Measurements from ENCODE around the gene PFKM.
A peak's percentile ranks its signal among the peaks of the same experiment; 100 is the strongest.

Gene PFKM

DNA sequence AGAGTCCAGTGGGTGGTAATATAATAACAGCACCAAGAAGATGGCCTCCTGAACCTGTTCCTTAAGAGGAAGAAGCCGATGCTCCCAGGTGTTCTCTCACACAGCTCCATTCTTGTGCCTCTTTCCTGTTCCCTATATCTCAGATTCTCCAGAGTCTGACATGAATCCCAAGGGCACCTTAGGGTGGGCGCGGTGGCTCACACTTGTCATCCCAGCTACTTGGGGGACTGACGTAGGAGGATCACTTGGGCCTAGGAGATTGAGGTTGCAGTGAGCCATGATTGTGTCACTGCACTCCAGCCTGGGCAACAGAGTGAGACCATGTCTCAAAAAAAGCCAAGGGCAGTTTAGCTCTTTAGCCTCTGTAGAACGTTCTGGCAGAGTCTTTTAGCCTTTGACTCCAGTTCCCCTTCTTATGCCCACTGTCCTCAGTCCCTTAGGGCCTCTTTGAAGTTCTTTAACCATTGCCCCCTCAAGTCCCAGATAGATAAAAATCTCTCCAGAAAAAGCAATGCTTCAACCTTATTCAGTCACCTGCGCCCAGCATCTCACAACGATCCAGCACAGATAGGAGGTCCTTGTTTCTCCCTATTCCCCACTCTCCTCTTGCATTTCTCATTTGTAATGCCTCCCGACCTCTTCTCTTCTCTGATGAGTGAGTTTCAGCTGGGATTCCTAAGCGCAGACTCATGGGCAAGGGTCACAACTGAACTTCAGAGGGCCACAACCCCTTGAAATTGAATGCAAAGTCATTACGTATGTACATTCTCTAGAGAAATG lies 68.9 kb downstream of the PFKM start:
- DNase-seq (ENCODE audit: low read depth in 2 of 2), result no peak

DNA sequence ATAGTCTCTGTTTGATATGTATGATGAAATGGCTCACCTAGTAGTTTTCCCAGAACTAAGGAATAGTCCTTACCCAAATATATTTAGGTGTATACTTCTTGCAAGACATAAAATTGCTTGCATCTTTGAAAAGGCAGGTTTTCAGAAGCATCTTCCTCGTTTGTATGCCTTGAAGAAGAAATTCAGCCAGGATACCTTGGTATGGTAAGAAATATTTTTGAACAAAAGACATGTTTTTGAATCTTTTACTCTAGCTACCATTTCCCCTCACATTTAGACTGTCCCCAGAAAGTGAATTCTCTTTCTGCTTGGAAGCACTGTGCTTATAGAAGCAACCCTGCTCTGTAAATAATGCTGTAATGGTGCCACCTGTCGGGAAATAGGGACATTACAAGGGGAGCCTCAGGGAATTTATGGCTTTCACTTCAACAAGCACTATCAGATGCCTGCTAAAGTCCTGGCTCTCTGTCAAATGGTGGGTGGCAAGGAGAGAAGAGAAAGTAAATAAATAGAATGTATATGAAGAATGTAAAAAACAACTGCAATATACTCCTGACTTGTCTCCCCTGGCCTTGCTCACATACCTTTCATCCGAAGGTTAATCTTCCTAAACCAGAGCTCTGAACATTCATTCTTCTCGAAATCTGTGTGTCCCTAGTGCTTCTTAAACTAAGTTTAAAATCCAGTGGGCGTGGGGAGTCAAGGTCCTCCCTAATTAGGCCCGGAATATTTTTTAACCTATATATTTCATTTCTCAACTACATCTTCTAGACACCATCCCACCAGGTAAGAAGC lies 70.4 kb downstream of the PFKM start:
- peak; percentile 30 to 62 for DNase-seq (ENCODE audit: low read depth in 2 of 2)

DNA sequence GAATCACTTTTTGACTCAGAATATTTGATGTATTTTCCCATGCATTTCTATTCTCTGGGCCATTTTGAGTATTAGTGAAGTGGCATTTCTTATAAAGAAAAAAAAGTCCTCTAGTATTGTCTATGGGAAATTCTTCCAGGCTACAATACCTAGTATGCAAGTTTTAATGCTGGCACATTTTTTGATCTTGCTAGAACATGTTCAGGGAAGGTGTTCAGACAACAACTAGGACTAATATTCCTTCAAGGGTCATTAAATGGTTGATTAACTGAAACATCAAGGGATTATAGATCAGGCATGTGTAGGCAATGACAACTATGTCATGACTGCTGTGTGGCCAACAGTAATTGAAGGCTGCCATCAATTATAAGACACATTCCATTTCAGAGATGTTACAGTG lies 71.9 kb downstream of the PFKM start:
- no peak for DNase-seq (ENCODE audit: low read depth in 2 of 2)

DNA sequence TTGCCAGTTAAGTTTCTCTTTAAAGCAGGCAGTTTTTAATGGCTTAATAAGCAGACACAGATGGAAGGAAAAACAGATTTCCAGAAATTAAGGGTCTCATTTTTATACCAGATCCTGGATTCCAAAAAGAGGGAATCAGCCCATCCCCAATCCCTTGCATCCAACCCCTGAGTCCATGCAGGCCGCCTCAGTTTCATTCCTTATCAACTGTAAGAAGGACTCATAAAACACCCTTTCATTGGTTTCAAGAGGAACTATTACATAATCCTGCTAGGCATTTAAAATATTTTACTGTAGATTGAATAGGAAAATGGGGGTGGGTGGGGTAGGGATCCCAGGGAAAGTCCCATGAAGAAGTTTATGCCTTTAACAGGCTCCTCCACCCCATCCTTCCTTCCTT lies 73.7 kb downstream of the PFKM start:
- DNase-seq (ENCODE audit: low read depth in 2 of 2), result no peak

DNA sequence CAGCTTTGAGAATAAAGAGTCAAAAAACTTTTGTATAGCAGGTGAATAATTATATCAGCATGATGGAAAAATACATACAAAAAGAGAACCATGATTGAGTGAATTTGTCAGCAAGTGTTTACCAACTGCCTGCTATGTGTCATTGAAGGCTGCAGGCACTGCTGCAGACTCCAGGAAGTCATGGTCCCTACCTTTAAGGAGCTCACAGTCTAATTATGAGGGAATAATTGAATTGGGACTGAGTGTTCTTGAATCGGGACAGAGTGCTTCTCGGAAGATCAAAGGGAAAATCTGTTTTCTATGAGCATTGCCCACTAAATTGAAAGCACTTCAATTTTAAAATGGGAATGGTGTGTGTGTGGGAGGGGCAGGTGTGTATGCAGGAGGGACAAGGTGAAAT lies 74.5 kb downstream of the PFKM start:
- no peak for DNase-seq (ENCODE audit: low read depth in 2 of 2)

DNA sequence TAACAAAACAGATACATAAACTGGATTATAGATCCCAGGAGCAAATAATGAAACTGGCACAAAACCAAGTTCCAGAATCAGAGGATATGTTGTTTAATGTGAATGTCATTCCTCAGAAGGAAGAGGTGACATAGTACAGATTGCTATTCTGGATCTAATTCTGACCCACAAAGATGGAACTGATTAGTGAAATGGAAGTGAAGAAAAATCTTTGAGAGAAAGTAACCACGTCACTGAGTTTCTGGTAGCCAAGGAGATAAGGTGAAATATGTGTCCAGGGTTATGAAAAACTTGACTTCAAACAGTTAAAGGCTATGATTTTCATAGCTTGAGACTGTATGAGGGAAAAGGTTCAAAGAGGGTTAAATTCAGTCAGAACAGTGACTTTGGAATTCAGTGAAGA lies 75.6 kb downstream of the PFKM start:
- DNase-seq (ENCODE audit: low read depth in 2 of 2), result no peak

Data from stimulated activated CD8-positive, alpha-beta memory T cell treated with anti-CD3 and anti-CD28 coated beads, Interleukin-2, amount 100 ng/mL, for 48 hours (primary cell).